Measurements from ENCODE around the gene MVB12B.
"Not testable (repeated sequence)": the region's sequence is repeated elsewhere in the genome, so short reads cannot be mapped to it uniquely, and the experiment has no call there.

MVB12B gene

DNA sequence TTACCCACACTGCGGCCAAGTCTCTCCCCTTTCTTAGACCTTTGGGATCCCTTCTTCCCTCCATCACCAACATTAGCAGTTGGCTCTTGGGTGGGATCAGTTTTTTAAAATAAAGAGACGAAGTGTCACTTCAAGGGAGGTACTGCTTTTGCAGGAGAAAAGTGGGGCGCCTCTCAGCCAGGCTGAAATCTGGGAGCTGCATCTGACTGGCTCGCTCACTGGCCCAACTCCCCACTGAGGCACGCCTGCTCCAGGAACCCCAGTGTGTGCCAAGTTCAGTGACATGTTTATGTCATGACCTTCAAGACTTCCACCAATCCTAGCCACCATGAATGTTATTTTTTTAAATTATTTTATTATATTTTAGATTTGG, 130.5 kb downstream of the MVB12B start:
- DNase-seq: no peak

DNA sequence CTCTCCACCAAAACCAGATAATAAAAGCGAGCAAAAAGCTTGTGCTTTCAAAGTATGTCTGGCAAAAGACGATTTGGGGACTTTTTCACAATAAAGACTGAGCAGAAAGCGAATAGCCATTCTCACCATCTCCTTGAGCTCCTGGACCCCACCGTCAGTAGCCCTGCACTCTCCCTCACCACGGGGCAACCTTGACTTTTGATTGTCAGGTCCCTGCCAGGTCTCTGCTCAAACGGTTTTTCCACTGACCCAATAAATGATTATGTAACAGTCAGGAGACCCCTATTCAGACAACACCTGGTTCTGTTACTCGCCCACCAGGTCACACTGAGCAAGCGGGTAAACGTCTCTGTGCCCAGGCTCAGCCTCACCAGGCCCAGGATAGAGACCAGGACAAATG, 131.3 kb downstream of the MVB12B start:
- DNase-seq: no peak

- DNase-seq: no peak
Measured at GRCh38 chr9:126459126-126459525, 132.5 kb downstream of the MVB12B start.

- DNase-seq: no peak
Measured at GRCh38 chr9:126459546-126459945, 132.9 kb downstream of the MVB12B start.

GRCh38 chr9:126459965-126460843, 133.6 kb downstream of the MVB12B start:
- no peak for DNase-seq

DNA sequence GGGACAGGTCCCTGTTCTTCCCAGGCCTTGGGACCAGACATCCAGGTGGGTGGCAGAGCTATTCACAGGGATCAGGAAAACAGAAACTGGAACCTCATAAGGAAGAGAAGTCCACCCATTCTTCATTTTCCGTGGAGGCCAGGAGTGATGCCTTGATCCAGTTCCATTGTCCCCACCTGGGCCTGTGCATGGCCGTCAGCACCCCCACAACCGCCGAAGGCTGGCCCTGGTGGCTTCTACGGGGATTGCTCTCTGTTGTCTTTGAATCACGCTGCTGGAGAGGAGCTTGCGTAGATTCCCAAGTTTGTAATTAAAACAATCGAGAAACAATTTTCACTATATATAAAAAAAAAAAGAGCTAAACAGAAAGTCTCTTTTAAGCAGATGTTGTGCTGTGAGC, 134.4 kb downstream of the MVB12B start:
- no peak for DNase-seq

DNA sequence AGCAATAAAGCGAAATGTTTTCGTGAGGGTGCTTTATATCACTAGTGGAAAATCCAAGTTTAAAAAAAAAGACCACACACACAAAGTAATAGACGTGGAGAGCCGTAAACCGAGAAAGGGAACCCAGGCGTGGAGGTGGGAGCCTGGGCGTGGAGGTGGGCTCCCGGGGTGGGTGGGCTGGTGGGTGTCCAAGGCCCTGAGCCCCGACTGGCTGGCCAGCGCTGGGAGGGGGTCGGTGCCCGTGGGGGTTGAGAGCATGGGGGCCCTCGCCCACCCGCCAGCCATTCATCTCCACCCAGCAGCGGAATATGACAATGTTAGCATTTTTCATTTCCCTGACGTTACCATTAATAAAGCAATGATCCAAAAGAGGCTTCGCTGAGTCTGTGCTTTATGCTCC, 135.0 kb downstream of the MVB12B start:
- DNase-seq: no peak

DNA sequence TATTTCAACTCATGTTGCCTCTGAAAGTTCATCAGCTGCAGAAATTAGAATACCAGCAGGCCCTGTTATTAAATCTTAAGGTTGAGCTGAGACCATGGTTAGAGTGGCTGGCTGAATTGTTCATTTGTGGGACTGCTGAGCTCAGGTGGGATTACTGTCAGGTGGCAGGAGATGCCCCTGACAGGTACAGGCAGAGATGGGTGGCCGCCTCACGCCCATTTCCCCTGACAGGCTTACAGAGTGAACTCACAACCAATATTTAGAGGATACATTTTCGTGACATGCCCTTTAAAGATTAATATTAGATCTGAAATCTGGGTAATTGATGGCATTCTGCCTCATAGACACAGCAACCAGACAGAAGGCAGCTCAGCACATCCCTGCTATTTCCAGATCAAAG, 136.0 kb downstream of the MVB12B start:
- DNase-seq: no peak

DNA sequence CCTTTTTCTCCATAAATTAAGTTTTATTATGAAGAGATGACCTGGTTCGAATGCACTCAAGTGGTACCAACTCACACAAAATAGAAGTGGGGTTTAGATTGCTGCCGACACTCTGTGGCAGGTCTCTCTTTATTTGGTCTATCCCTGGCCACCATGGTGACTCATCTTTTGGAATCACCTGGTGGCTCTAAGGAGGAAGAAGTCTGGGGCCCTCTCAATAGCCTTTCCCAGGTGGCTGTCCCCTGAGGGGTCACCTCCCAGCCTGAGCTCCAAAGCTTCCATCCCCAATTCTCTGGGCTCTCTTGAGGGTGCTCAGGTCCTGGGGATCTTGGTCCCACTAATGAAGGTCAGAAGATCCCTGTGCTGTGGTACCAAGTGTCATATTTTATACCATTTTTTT, 136.8 kb downstream of the MVB12B start:
- no peak for DNase-seq

DNA sequence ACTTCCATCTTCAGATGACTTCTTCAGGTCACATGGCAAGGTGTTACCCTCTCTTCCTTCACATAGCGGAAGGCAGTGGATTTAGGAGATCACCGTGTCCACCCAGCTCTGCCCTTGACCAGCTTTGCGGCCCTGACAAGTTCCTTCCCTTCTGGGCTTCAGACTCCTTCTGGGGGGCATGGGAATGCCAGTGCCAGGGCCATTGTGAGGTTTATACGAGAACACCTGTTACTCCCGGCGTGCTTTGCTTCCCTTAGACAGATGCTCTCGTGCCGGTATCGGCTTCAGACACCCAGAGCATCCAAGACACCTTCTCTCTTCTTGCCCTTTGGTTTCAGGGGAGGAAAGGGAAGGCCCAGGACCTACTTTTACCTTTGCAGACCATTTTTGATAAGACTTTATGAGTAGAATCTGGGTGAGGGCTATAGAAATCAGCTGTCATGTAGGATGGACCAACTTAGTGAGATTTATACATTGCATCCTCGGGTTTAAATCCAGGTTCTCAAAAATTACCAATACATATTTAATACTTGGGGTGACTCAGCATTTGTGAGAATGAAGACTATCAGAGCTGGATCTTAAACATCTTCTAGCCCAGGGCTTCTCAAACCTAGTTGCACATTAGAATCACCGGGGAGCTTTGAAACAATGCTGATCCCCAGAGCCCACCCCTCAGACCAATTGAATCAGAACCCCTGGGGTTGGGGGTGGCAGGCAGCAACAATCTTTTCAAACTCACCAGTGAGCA, 138.2 kb downstream of the MVB12B start:
- DNase-seq: no peak

- no peak for DNase-seq
Measured at GRCh38 chr9:126465977-126466376, 139.3 kb downstream of the MVB12B start.

DNA sequence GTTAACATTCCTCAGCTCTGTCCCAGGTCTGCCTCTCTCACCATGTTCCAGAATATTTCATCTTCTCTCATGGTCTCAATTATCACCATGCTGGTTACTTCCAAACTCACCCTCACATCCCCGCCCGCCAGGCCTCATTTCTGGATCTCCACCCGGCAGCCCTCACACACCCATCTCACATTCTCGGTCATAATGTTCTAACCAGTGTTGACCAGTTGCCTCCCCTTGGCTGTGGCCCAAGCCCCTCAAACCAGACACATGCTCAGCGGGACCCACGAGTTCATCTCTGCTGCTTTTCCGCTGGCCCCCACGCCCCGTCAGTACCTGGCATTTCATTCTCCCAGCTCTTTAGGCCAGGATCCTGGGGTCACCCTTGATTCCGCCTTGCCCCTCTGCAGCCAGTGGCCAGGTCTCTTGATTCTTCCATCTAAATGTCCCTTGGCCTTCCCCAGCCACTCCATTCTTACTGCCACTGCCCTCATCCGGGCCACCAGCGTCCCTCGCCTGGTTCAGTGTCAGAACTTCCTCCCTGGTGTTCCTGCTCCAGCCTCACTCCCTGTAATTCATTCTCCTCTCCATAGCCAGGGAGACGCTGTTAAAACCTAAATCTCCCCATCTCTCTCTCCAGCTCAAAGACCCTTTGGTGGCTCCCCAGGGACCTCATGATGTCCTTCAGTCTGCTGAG, 141.7 kb downstream of the MVB12B start:
- no peak for DNase-seq

DNA sequence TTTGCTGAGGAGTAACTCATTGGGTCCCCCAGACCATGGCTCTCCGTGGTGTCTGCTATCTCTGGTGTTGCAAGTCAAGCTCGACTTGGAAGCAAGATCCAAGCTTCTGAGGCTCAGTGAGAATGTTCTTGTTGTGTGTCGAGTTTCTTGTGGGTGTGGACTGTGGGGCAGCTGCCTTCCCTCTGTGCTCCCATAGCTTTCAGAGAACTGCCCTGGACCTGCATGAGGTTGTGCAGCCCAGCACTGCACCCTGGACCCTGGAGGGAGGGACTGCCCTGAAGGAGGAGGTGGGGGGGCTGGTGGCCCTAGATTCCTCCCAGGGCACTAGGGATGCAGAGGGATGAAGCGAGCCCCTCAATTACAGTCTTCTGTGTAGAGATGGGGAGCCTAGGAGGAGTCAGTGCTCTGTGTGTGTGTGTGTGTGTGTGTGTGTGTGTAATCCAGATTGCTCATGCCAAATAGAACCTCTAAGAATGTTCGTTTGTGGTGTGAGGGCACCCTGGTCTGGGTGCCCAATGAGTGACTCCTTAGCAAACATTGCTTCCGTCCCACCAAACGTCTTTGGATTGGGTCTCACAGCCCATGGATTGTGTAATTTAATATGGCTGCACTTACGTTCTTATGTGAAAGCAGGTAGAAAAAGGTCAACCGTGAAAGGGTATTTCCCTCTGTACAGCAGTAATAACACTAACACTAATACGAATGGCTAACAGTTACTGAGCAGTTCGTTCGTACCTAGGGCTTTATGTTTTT, 143.8 kb downstream of the MVB12B start:
- peak; percentile 12 for DNase-seq

- DNase-seq: peak; percentile 80
Measured at GRCh38 chr9:126471084-126471624, 144.5 kb downstream of the MVB12B start.

DNA sequence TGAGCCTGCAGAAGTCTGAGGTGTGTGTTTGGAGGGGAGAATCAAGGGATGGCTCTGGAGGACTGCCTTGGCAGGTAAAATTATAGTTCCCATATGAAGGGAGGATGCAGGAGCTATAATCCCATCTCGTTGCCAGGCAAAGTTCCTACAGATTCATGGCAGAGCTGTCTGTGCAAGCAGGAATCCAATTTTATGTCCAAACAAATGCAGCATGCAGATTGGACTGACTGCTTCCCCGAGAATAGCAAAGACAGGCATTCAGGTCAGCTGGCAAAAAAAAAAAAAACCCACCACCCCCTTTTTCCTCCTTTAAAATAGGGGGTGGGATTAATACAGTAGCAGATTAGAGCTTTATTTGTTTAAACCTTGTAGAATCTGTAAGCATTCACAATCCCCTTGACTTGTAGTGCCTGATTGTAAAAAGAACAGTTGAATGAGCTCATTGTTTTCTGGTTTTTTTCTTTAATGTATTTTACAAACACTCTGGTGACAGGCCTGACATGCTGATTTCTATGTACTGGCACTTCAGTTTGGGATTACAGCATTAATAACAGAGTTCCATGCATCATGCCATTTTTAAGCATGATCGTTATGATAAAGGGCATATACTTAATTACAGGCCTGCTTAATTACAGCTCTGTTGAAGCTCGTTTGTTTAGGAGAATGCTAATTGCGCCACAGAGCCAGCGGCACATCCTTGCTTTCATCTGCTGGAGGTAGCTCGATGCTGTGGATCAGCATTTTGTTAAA, 145.7 kb downstream of the MVB12B start:
- DNase-seq: no peak

DNA sequence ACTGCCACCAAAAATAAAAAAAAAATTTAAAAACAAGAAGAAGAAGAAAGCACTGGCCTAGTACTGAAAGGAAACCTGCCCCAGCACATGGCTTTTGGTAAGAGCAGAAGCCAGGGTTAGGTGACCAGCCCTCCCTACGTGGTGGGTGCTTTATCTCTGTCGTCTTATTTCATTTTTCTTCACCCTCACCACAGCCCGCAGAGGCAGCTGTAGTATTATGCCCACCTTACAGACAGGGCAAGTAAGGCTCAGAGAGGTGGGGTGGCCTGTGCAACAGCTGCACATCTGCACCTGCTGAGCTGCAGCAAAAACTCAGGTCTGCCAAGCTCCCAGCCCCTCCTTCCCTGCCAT, 146.3 kb downstream of the MVB12B start:
- DNase-seq: no peak

DNA sequence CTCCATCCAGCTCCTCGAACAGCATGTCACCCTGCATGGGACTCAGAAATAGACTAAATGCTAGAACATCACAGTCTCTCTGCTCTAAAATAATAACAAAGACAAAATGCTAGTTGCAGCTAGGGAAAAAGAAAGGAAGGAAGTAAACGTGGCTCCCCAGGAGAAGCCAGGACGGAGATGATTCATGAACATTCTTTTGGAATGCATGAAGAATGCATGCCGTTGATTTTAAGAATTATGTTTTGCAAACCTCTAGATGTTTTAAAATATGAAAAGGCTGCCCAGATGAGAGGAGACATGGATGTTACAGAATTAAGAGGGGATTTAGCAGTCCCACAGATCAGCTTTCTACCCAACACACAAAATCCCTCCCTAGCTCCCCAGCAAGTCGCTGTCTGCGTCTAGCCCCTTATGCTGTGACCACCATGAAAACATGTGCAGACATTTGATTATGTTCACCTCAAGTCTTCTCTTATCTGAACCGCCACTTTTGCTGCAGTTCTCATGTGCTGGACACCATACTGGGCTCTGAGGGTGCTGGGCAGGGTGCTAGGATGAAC, 147.7 kb downstream of the MVB12B start:
- DNase-seq: no peak

GRCh38 chr9:126474786-126475485, 148.3 kb downstream of the MVB12B start:
- no peak for DNase-seq

GRCh38 chr9:126475933-126476555, 149.4 kb downstream of the MVB12B start:
- DNase-seq: no peak

- DNase-seq: not testable (repeated sequence)
Measured at GRCh38 chr9:126477432-126477831, 150.8 kb downstream of the MVB12B start.

Data from activated naive CD4-positive, alpha-beta T cell treated with Interleukin-2 at 50 U/mL for 16 hours (primary cell).